Measurements from ENCODE around the gene TCF12. TPM values are rescaled to one million over a fixed set of nuclear protein-coding genes. Genes with fewer than 3 reads are reported as not detected.
A peak's percentile ranks its signal among the peaks of the same experiment; 100 is the strongest.

The TCF12 gene
- polyA plus RNA-seq, 1 donor (not counting 4 experiments of a cell fraction or from before 2014, with no cell fraction given): 48.3 TPM

DNA sequence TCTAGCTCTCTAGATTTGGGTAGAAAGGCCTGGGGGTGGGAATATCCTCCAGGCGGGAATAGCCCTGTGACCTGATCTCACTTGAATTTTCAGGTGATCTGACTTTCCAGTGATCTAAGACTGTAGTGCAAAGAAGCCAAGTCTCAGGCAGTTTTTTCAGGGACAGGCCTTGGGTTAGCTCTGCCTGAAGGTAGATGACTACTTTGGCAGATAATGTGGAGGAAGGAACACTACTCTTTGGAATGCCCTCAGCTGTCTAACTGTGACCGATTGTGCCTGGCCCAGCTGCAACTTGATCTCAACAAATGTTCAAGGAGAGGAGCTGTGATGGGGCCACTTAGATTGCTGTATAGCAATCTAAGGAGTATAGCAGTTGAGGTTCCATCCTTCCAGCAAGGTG lies 193.7 kb downstream of the TCF12 start:
- no peak overlapping the region for H3K4me2 ChIP-seq (ENCODE audit: control insufficient read depth, extremely low read depth, insufficient read depth, low read depth, low read length)
- H3K79me2 ChIP-seq (ENCODE audit: control insufficient read depth, insufficient read depth, low read length): no peaks in the 10 kb centered on the region
- DNase-seq (ENCODE audit: low read depth, low spot score) (no peak), FAIRE-seq (peak; percentile 77)
- H3K9me1 ChIP-seq (ENCODE audit: control insufficient read depth, extremely low read depth, insufficient read depth, low read length): no peaks in the 10 kb centered on the region
- H4K20me1 ChIP-seq (ENCODE audit: control insufficient read depth, extremely low read depth, insufficient read depth, low read length): no peaks in the 10 kb centered on the region
- no peaks in the 10 kb centered on the region for H3K9me3 ChIP-seq (ENCODE audit: control insufficient read depth, low read depth, low read length)
- no peak overlapping the region for H2AFZ ChIP-seq (ENCODE audit: control insufficient read depth, low read length)
- dilution Hi-C loops (cut with MboI; ENCODE audit: extremely low pct_ligation_motif_present, low sequenced_read_pairs): no loop called here
- no peaks in the 10 kb centered on the region for H3K27me3 ChIP-seq (ENCODE audit: control insufficient read depth, extremely low read depth, insufficient read depth, low read length)
- no peak overlapping the region for H3K4me3 ChIP-seq (ENCODE audit: control insufficient read depth in 2 of 3, extremely low read depth in 1 of 3, insufficient read depth in 2 of 3, low read depth in 1 of 3, low read length in 3 of 3)
- H3K36me3 ChIP-seq (ENCODE audit: control insufficient read depth in 2 of 2, extremely low read depth in 1 of 2, insufficient read depth in 2 of 2, low read length in 2 of 2): peaks cover 0 to 5% of the 10 kb centered on the region in 2 experiments
- no peak overlapping the region for H3K9ac ChIP-seq (ENCODE audit: control insufficient read depth, extremely low read depth, insufficient read depth, low read length)
- no peak overlapping the region for H3K27ac ChIP-seq (ENCODE audit: control insufficient read depth, insufficient read depth, low read length)
- peaks cover 4% of the 10 kb centered on the region for H3K4me1 ChIP-seq (ENCODE audit: control insufficient read depth, extremely low read depth, insufficient read depth, low read length)
- no peak for TF ChIP-seq CTCF (optimal IDR thresholded peaks at IDR 0.05 in 1 of 3, IDR thresholded peaks at IDR 0.05 in 1 of 3, conservative IDR thresholded peaks at IDR 0.05 in 1 of 3; ENCODE audit: extremely low read depth in 1 of 3, insufficient read depth in 2 of 3, low read length in 3 of 3)
- TF ChIP-seq EZH2 (IDR thresholded peaks at IDR 0.05; ENCODE audit: low read length): no peak

GRCh38 chr15:57114070-57114469 lies 195.6 kb downstream of the TCF12 start:
- no peaks in the 10 kb centered on the region for H3K27me3 ChIP-seq (ENCODE audit: control insufficient read depth, extremely low read depth, insufficient read depth, low read length)
- H3K4me2 ChIP-seq (ENCODE audit: control insufficient read depth, extremely low read depth, insufficient read depth, low read depth, low read length): no peak overlapping the region
- no peaks in the 10 kb centered on the region for H3K9me3 ChIP-seq (ENCODE audit: control insufficient read depth, low read depth, low read length)
- no peak for TF ChIP-seq CTCF (optimal IDR thresholded peaks at IDR 0.05 in 1 of 3, IDR thresholded peaks at IDR 0.05 in 1 of 3, conservative IDR thresholded peaks at IDR 0.05 in 1 of 3; ENCODE audit: extremely low read depth in 1 of 3, insufficient read depth in 2 of 3, low read length in 3 of 3)
- TF ChIP-seq EZH2 (IDR thresholded peaks at IDR 0.05; ENCODE audit: low read length): no peak
- H3K4me1 ChIP-seq (ENCODE audit: control insufficient read depth, extremely low read depth, insufficient read depth, low read length): peaks cover 10% of the 10 kb centered on the region
- H3K9me1 ChIP-seq (ENCODE audit: control insufficient read depth, extremely low read depth, insufficient read depth, low read length): no peaks in the 10 kb centered on the region
- FAIRE-seq: no peak
- no peak overlapping the region for H3K4me3 ChIP-seq (ENCODE audit: control insufficient read depth in 2 of 3, extremely low read depth in 1 of 3, insufficient read depth in 2 of 3, low read depth in 1 of 3, low read length in 3 of 3)
- no peak overlapping the region for H3K27ac ChIP-seq (ENCODE audit: control insufficient read depth, insufficient read depth, low read length)
- H3K9ac ChIP-seq (ENCODE audit: control insufficient read depth, extremely low read depth, insufficient read depth, low read length): no peak overlapping the region
- no peak for DNase-seq (ENCODE audit: low read depth, low spot score)
- dilution Hi-C loops (cut with MboI; ENCODE audit: extremely low pct_ligation_motif_present, low sequenced_read_pairs): no loop called here
- H2AFZ ChIP-seq (ENCODE audit: control insufficient read depth, low read length): no peak overlapping the region
- peaks cover 0 to 5% of the 10 kb centered on the region in 2 experiments for H3K36me3 ChIP-seq (ENCODE audit: control insufficient read depth in 2 of 2, extremely low read depth in 1 of 2, insufficient read depth in 2 of 2, low read length in 2 of 2)
- no peaks in the 10 kb centered on the region for H3K79me2 ChIP-seq (ENCODE audit: control insufficient read depth, insufficient read depth, low read length)
- no peaks in the 10 kb centered on the region for H4K20me1 ChIP-seq (ENCODE audit: control insufficient read depth, extremely low read depth, insufficient read depth, low read length)

All from keratinocyte (primary cell).